WI38 (cell line): Measurements from ENCODE around the gene CACNB1.

Source experiments
- H3K4me3 ChIP-seq: 2 replicates; pipeline ENCODE4 v1.5.1; 2011; ENCODE audit warnings: low read depth, mild to moderate bottlenecking, control low read depth, low read length
- CTCF ChIP-seq: IDR thresholded peaks from 2 replicates; pipeline ENCODE4 v1.5.1; 2012; ENCODE audit warnings: low read depth, mild to moderate bottlenecking, control low read depth, low read length

The CACNB1 gene

GRCh38 chr17:39181303-39181702, 16.2 kb downstream of the CACNB1 start:
- TF ChIP-seq CTCF = no peak

GRCh38 chr17:39178536-39178935, 18.9 kb downstream of the CACNB1 start:
- no peak overlapping the region for H3K4me3 ChIP-seq
- no peak for TF ChIP-seq CTCF

More at GRCh38 chr17:39181303-39181702, 16.2 kb downstream of the CACNB1 start:
- no peak overlapping the region for H3K4me3 ChIP-seq

- no peak for TF ChIP-seq CTCF
- no peak overlapping the region for H3K4me3 ChIP-seq
Observed at GRCh38 chr17:39177256-39177655, 20.2 kb downstream of the CACNB1 start.

- H3K4me3 ChIP-seq = no peak overlapping the region
- TF ChIP-seq CTCF = no peak
Observed at GRCh38 chr17:39175695-39176093, 21.8 kb downstream of the CACNB1 start.

- no peak overlapping the region for H3K4me3 ChIP-seq
- TF ChIP-seq CTCF = peak; percentile 81
Observed at GRCh38 chr17:39174920-39175694, 22.4 kb downstream of the CACNB1 start.

GRCh38 chr17:39173526-39174274, 23.8 kb downstream of the CACNB1 start:
- TF ChIP-seq CTCF = no peak
- no peak overlapping the region for H3K4me3 ChIP-seq

- no peak for TF ChIP-seq CTCF
- no peak overlapping the region for H3K4me3 ChIP-seq
Observed at GRCh38 chr17:39173080-39173479, 24.4 kb downstream of the CACNB1 start.
